Ureter (tissue), 1 donor: ENCODE data around the gene BUD13. TPM values are rescaled to one million over a fixed set of nuclear protein-coding genes. Genes with fewer than 3 reads are reported as not detected.

ENCODE experiments used
- DNase-seq: peaks from one replicate; pipeline ENCODE4 v3.0.0-alpha.2; 2020; ENCODE audit warnings: low spot score
- total RNA-seq: library from RNA; stranded (reverse); gene quantifications from one replicate; pipeline ENCODE4 v1.2.4, GENCODE V29; 2023
- donor health status: DM: yes; HTN: yes; CAD: no.

BUD13 gene
- total RNA-seq, 1 donor from 2014 or later, result 16.9 TPM

- no peak for DNase-seq
Observed at GRCh38 chr11:116750070-116750718, 22.6 kb downstream of the BUD13 start.

- DNase-seq, result no peak
Observed at GRCh38 chr11:116742104-116742503, 30.7 kb downstream of the BUD13 start.

- no peak for DNase-seq
Observed at GRCh38 chr11:116740741-116741140, 32.0 kb downstream of the BUD13 start.

DNA sequence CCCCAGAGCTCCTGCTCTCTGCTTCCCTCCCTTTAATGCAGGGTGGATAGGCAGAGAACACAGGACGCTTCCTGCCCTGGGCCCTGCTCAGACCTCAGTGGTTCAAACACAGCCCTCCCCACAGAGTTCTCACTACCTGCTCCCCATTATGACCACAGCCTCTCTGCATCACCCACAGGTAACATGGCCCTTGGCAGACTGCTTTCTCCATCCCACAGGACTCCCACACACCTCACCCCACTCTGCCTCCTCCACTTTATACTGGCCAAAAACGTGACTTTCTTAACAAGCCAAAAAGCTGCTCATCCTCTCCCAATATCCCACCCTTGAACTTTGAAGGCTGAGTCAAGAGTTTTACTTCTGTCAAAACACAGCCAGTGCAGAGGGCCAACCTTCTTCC lies 33.8 kb downstream of the BUD13 start:
- no peak for DNase-seq

DNA sequence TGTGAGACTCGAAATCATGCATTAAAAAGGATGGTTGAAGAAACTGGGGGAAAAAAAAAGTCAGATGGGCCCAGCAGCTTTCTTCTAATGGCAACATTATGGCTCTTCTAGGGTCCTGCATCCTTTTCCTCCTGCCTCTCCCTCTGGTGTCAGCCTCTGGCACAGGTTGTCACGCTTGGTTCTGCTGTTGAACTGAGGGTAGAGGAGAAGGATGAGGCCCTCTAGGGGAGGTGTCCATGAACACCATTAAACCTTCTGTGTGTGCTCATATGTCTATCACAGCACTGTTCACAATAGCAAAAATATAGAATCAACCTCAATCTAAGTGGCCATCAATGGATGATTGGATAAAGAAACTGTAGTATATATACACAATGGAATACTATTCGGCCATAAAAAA lies 36.0 kb downstream of the BUD13 start:
- DNase-seq, result no peak

DNA sequence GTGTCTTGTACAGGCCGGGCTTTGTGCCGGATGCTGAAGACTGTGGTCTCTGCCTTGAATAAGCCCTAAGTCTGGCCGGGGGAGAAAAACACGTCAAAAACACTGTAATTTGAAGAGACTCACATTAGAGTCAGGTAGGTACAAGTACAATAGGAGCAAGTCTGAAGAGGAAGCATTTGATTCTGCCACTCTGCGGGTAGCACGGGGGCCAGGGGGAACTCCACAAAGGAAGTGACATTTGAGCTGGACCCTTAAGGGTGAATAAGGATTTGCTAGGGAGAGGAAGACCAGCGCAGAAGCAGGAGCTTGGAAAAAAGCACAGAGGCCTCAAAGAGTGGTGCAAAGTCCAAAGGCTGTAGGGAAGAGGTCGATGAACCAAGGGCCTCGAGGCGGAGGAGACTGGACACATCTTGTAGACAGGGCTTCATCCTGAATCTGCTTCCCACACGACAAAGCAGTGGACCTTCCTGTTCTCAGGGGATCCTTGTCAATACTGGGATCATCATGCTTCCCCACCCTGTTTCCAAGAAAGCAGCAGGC lies 38.7 kb downstream of the BUD13 start:
- no peak for DNase-seq

GRCh38 chr11:116733043-116733755 lies 39.6 kb downstream of the BUD13 start:
- DNase-seq, result no peak

DNA sequence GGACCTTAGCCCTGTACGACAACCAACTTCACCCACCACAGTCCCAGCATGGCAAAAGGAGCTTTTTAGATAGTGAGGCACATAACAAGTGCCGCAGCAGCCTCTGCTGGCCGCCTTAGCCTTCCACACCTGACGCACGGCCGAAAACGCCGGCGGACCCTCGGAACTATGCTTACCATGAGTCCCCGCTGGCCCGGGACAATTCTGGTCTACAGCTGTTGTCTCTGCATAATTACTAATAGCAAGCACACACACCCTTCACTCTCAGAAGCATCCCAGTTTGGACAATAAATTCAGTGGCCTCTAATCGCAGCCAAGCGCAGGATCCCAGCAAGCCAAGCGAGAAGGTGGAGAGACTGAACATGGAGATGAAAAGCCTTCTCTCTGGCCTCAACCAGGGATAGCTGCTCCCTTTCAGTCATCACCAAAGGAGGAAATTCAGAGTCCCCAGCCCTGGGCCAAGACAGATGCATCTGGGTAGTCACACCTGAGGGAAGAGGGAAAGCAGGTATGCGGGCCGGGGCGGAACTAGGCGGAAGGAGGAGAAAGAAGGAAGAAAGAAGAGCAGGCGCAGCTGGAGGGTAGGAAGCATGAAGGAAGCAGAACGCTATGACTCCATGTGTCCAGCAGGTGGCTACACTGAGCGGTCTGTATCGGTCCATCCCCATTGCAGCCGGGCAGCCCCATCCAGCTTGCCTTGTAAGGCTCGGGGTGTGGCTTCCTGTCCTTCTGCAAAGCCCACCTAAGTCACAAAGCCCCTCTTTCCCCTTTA lies 40.3 kb downstream of the BUD13 start:
- DNase-seq, result peak; percentile 60

- DNase-seq, result no peak
Observed at GRCh38 chr11:116731821-116732220, 41.0 kb downstream of the BUD13 start.

- no peak for DNase-seq
Observed at GRCh38 chr11:116731097-116731761, 41.6 kb downstream of the BUD13 start.

- DNase-seq, result no peak
Observed at GRCh38 chr11:116730601-116731000, 42.2 kb downstream of the BUD13 start.

DNA sequence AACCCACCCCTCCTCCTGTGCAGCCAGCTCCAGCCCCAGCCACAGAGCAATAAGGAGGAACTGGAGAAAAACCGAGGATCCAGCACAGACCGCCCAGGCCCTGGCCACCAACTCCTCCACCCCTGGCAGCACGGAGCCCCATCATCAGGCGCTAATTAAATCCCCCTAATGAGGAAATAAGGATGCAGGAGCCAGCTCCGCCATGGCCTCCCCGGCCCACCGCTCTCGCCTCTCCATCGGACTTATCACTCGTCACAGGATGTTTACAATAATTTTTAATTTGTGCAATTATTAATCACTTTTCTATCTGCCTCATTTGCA lies 42.6 kb downstream of the BUD13 start:
- no peak for DNase-seq

- no peak for DNase-seq
Observed at GRCh38 chr11:116729501-116730240, 43.1 kb downstream of the BUD13 start.

DNA sequence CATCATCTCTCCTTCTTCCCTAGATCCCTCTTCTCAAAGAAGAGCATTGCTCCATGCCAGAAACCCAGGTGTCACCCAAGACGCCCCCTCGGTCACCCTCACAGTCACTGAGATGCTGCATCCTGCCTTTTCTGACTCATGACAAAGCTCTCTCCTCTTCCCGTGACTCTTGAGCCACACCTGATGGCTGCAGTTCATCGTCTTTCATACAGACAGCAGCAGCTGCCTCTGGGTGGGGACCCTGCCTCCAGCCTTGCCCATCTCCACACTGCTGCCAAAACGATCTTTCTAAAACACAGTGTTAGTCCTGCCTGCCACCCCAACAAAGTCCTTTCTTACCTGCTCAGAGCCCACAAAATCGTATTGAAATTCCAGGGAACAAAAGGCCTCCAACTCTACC lies 44.8 kb downstream of the BUD13 start:
- DNase-seq, result no peak

- DNase-seq, result no peak
Observed at GRCh38 chr11:116725434-116726221, 47.2 kb downstream of the BUD13 start.

GRCh38 chr11:116724813-116725212 lies 48.0 kb downstream of the BUD13 start:
- no peak for DNase-seq

- no peak for DNase-seq
Observed at GRCh38 chr11:116723511-116723910, 49.3 kb downstream of the BUD13 start.

DNA sequence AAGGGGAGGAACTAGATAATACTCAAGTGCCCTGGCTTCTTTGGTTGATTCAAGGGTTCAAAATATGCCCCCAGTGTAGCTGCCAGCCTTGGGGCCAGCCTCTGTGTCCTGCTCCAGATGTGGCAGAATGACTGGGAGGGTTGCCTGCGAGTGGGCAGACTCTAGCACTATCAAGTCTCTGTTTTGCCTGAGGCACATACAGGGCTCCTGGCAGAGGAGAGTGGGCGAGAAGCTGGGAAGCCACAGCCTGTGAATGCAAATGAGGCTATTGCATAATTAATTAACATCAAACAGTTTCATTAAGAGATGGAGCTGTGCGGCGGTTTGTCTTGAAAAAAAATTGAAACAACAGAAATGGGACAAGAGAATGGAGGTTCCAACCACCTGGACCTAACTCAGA lies 50.8 kb downstream of the BUD13 start:
- DNase-seq, result no peak

DNA sequence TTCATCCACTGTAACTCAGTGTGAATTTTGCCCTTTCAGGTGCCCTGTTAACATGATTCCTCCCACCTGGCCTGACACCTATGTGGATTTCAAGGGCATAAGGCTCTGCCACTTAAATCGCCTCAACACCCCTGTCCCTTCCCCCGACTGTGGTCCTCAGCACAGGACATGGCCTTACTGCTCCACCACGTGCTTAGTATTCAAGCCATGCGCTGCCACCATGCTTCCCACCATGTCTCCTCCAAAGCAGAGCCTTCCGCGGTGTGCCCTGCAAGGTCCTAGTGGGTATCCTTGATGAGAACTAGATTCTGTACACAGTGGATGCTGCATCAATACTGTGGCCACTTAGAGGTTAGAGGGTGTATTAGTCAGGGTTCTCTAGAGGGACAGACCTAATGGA lies 51.9 kb downstream of the BUD13 start:
- DNase-seq, result no peak

DNA sequence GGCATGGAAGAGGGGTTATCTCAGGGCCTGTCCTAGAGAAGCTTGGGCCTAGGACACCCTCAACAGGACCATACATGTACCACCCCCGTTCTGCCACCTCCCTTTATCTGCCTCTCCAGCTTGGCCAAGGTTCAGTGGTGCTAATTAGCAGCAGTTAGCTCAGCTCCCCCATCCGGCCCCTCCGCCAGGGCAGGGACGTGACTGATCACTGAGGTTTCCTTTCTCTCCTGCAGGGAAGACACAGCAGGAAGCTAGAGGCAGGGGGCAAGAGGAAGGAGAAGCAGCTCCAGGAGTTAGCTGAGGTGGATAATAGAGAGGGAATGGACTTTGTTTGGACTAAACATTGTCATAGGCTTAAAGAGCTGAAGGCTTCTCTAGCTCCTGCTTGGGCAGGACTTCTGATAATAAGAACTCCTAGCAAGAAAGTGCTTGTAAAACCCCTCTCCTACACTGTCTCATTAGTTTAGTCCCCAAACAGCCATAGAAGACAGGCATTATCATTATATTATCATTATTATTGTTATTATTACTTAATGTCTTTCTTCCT lies 53.8 kb downstream of the BUD13 start:
- DNase-seq, result no peak
